Measurements from ENCODE around the gene TLN1. TPM values are rescaled to one million over a fixed set of nuclear protein-coding genes. Genes with fewer than 3 reads are reported as not detected.

TLN1 gene
- total RNA-seq, 4 donors from 2014 or later, result 301 to 553 (median 412) TPM

DNA sequence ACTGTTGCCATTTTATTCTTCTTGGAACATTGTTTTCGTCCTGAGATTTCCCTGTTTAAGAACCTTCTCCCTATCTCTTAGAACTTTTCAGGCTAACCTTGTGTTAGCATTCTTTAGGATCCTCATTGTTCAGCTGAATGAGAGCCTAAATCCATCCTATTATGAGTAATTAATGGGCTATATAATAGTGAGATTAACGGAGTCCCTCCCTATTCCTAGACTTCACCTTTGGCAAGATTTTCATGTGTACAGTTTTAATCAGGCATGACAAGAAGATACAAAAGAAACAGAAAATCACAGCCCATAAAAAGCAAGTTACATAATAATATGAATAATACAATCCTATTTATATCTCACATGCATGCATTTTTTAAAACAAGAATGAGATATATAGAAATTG, 31.2 kb upstream of the TLN1 start:
- DNase-seq (ENCODE audit: low spot score), result no peak
- ATAC-seq (ENCODE audit: low FRiP score), result no peak
- TF ChIP-seq, protein P1, sequence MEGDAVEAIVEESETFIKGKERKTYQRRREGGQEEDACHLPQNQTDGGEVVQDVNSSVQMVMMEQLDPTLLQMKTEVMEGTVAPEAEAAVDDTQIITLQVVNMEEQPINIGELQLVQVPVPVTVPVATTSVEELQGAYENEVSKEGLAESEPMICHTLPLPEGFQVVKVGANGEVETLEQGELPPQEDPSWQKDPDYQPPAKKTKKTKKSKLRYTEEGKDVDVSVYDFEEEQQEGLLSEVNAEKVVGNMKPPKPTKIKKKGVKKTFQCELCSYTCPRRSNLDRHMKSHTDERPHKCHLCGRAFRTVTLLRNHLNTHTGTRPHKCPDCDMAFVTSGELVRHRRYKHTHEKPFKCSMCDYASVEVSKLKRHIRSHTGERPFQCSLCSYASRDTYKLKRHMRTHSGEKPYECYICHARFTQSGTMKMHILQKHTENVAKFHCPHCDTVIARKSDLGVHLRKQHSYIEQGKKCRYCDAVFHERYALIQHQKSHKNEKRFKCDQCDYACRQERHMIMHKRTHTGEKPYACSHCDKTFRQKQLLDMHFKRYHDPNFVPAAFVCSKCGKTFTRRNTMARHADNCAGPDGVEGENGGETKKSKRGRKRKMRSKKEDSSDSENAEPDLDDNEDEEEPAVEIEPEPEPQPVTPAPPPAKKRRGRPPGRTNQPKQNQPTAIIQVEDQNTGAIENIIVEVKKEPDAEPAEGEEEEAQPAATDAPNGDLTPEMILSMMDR (IDR thresholded peaks at IDR 0.05), result no peak

DNA sequence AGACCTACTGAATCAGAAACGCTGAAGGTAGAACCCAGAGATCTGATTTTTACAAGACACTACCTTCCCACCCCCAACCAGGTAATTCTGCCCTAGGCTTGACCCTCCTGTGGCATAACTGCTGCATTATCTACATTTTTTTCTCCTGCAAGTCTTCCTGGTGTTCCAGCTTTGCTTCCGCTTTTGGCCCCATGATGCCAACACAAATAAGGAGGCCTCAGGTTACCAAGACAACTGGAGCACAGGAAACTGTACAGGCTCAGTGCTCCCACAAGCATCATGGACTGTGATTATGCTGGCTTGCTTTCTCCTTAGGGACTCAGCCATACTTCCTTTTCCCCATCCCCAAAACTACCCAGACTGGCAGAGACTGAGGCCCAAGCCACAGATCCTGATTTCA, 28.7 kb upstream of the TLN1 start:
- TF ChIP-seq, protein P1 (IDR thresholded peaks at IDR 0.05), result no peak
- no peak for ATAC-seq (ENCODE audit: low FRiP score)
- DNase-seq (ENCODE audit: low spot score), result no peak

DNA sequence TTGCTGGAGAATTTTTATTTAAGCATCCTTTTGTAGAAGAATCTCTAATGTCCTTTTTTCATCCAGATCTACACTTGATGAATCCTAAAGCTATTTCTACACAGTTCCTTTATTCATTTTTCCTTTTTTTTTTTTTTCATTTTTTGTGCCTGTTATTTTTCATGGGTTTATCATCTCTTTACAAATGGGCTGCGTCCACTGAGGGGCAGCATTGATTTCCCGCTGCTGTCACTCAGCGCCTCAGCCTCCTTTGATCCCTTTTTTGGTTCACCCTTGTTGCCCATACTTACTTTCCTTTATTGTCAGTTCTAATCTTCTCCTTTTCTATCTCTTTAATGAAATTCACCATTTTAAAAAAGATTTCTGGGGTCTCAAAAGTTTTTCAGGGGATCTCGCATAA, 27.8 kb upstream of the TLN1 start:
- TF ChIP-seq, protein P1 (IDR thresholded peaks at IDR 0.05), result no peak
- DNase-seq (ENCODE audit: low spot score), result no peak
- no peak for ATAC-seq (ENCODE audit: low FRiP score)

DNA sequence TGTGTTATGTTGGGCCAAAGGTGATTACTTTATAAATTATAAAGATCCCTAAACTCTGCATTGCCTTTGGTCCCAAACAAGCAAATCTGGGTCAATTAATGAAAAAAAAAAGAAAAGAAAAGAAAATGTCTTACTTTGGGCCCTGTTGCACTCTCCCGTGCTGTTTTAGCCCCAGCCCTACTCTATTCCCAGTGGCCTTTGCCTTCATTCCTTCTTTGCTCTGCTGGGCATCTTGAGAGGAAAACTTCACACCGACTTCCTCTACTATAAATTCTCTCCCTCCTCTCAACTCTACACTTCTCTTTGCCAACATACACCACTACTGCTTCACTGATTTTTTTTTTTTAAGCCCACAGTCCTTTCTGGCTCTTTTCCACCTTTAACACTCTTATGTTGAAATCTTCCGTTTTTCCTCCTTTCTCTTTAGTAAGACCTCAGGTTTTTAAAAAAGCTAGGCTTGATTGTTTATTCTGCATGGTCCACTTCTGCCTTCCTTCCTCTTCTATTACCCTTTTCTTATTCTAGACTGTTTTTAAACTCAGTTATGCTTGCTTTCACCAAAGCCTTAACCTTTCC, 26.6 kb upstream of the TLN1 start:
- DNase-seq (ENCODE audit: low spot score), result no peak
- TF ChIP-seq, protein P1 (IDR thresholded peaks at IDR 0.05), result no peak
- no peak for ATAC-seq (ENCODE audit: low FRiP score)

DNA sequence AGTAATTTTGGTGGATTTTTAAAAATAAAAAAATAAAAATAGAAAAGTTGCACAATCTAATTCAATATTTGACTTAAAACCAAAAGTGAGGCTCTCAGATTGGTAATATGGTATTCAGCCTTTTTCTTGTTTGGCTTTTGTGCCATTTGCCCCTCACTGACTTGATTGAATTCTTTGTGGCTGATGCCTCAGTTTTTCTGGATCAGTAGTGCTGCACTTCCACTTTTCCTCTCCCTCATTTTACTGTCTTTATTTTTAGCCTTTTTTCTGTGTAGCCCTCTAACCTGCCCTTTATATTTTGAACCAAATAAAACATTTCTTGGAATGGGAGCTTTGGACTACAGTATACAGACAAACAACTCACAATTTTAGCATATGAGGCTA, 25.9 kb upstream of the TLN1 start:
- TF ChIP-seq, protein P1 (IDR thresholded peaks at IDR 0.05), result no peak
- ATAC-seq (ENCODE audit: low FRiP score), result no peak

DNA sequence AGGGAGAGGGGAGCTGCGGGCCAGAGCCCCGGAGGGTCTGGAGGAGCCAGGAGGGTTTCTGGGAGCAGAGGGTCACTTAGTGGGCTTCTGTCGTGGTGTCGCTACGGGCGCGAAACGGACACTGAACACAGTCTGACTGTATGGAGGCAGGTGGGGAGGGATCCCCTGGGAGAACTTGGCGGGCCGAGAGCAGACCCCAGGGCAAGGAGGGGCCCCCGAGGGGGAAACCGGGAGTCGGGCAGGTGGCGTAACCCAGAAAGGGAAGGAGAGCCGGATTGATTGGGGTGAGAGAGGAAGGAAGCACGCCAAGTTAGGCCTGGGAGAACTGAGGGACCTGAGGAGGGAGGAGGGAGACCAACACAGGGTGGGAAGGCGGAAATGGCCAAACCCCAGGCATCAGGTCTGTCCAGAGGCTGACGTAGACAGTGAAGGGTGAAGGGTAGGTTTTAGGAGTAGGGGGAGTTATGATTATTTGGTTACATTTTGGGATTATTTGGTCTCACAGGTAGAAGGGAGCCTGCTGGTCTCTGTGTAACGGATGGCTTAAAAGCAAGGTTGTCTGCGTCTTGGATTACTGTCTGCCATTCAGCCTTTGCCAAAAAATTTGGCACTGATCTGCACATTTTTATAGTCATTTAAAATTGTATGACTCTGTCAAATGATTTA, 25.4 kb upstream of the TLN1 start:
- TF ChIP-seq, protein P1 (IDR thresholded peaks at IDR 0.05), result no peak
- ATAC-seq (ENCODE audit: low FRiP score) (peak; percentile 74), DNase-seq (ENCODE audit: low spot score) (no peak)

More for the DNA sequence above, 25.9 kb upstream of the TLN1 start:
- no peak for DNase-seq (ENCODE audit: low spot score)

Data from omental fat pad (tissue), 4 donors.